SU-DHL-6 (cell line): ENCODE results near the gene ARFGAP3.

ENCODE experiments used
- H2AFZ ChIP-seq: fragments of 200-600 bp; sonication (generic); 2 replicates; pipeline ENCODE4 v1.6.1; 2014; ENCODE audit warnings: low read depth, mild to moderate bottlenecking, moderate library complexity, mixed read lengths, antibody characterized with exemption, low read length; ENCODE audit not compliant: severe bottlenecking
- H3F3A ChIP-seq: fragments of 200-600 bp; shearing (Covaris generic); 2 replicates; pipeline ENCODE4 v1.6.0; 2016; ENCODE audit warnings: antibody characterized with exemption, mild to moderate bottlenecking; ENCODE audit not compliant: insufficient read depth
- H3K27ac ChIP-seq: fragments of 200-600 bp; sonication (generic); 2 replicates; pipeline ENCODE4 v1.5.1; 2016; ENCODE audit warnings: low read depth, mild to moderate bottlenecking, low read length, moderate library complexity, mixed read lengths
- H3K27me3 ChIP-seq: fragments of 200-600 bp; sonication (generic), shearing (Covaris generic); 2 replicates; pipeline ENCODE4 v1.6.0; 2014; ENCODE audit warnings: mild to moderate bottlenecking, low read length
- H3K36me3 ChIP-seq: fragments of 200-600 bp; sonication (generic); 2 replicates; pipeline ENCODE4 v1.6.1; 2014; ENCODE audit warnings: mild to moderate bottlenecking, low read length, mixed read lengths
- H3K4me2 ChIP-seq: fragments of 300-600, 200-600 bp; shearing (Covaris generic), sonication (generic); 2 replicates; pipeline ENCODE4 v1.6.0; 2014; ENCODE audit warnings: low read length, low read depth, mild to moderate bottlenecking; ENCODE audit not compliant: poor library complexity, severe bottlenecking
- H3K4me3 ChIP-seq: fragments of 200-600 bp; sonication (generic); 2 replicates; pipeline ENCODE4 v1.5.1; 2014; ENCODE audit warnings: antibody characterized with exemption, low read length, mild to moderate bottlenecking, mixed read lengths; ENCODE audit not compliant: insufficient read depth, poor library complexity, severe bottlenecking
- H3K79me2 ChIP-seq: fragments of 200-600 bp; sonication (generic); 2 replicates; pipeline ENCODE4 v1.6.1; 2014; ENCODE audit warnings: mild to moderate bottlenecking, low read length, moderate library complexity; ENCODE audit not compliant: insufficient read depth
- H3K9ac ChIP-seq: fragments of 200-600 bp; sonication (generic); 2 replicates; pipeline ENCODE4 v1.7.0; 2014; ENCODE audit warnings: mild to moderate bottlenecking, low read length
- H3K9me2 ChIP-seq: fragments of 200-600 bp; sonication (generic); replicated peaks from 2 replicates; pipeline ENCODE4 v1.6.1; 2014; ENCODE audit warnings: low read length; ENCODE audit not compliant: insufficient read depth
- H3K9me3 ChIP-seq: fragments of 200-600 bp; sonication (generic); 2 replicates; pipeline ENCODE4 v1.6.1; 2014; ENCODE audit warnings: low read length, mixed read lengths; ENCODE audit not compliant: insufficient read depth
- H4K20me1 ChIP-seq: fragments of 200-600 bp; sonication (generic); 2 replicates; pipeline ENCODE4 v1.6.1; 2014; ENCODE audit warnings: low read depth, mild to moderate bottlenecking, antibody characterized with exemption, low read length, moderate library complexity, mixed read lengths
- EZH2phosphoT487 ChIP-seq: fragments of 200-600 bp; sonication (generic), shearing (Covaris generic); conservative IDR thresholded peaks from 2 replicates; pipeline ENCODE4 v1.6.1; 2018; ENCODE audit warnings: mild to moderate bottlenecking, antibody characterized with exemption, low read length, moderate library complexity, mixed read lengths
- TF ChIP-seq, protein P1 (sequence below): fragments of 200-600 bp; sonication (generic); IDR thresholded peaks from one replicate; pipeline ENCODE4 v1.5.1; 2017; ENCODE audit warnings: antibody characterized with exemption, mild to moderate bottlenecking, low read length, moderate library complexity; ENCODE audit not compliant: insufficient read depth, poor library complexity, severe bottlenecking

Gene ARFGAP3

DNA sequence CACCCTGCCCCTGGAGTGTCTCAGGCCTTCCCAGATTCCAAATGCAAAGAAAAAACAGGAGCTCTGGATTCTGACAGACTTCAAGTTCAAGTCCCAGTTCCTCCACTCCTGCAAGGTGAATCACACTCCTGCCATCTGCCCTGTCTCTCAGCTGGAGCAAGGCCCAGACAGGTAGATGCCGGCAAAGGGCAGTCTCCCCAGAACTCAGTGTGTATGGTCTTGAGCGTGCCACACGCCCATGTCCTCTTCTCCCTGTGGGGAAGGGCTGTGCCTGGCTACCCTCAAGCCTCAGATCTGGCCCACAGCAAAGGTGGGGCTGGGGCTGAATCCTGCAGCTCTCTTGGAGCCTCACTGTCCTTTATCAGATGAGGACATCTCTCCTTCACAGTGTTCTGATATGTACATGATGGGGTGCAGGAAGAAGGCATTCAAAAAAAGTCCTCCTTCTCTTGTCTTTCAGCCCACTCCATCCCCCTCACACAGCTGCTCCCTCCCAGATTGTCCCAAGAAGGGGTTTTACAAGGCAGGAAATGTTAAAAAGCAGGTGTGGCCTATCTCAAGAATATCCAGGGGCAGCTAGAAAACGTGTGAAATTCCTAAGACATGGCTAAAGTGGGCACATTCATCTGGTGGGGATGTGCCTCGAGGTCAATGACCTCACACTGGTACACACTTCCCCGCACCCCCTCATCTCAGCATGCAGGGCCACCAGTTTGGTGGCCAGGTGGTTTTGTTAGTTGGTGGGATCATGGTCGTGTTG lies 27.7 kb upstream of the ARFGAP3 start:
- Histone ChIP-seq H3K27ac (no peak overlapping the region), H3K36me3 (no peaks in the 10 kb centered on the region), H3K9me3 (no peaks in the 10 kb centered on the region), H3K27me3 (no peaks in the 10 kb centered on the region), H3K4me3 (no peak overlapping the region), H3K4me2 (no peak overlapping the region), H3K79me2 (no peaks in the 10 kb centered on the region), H3F3A (no peaks in the 10 kb centered on the region), H4K20me1 (no peaks in the 10 kb centered on the region), H3K9ac (no peak overlapping the region), H2AFZ (no peak overlapping the region), H3K9me2 (no peaks in the 10 kb centered on the region)
- TF ChIP-seq, protein P1, sequence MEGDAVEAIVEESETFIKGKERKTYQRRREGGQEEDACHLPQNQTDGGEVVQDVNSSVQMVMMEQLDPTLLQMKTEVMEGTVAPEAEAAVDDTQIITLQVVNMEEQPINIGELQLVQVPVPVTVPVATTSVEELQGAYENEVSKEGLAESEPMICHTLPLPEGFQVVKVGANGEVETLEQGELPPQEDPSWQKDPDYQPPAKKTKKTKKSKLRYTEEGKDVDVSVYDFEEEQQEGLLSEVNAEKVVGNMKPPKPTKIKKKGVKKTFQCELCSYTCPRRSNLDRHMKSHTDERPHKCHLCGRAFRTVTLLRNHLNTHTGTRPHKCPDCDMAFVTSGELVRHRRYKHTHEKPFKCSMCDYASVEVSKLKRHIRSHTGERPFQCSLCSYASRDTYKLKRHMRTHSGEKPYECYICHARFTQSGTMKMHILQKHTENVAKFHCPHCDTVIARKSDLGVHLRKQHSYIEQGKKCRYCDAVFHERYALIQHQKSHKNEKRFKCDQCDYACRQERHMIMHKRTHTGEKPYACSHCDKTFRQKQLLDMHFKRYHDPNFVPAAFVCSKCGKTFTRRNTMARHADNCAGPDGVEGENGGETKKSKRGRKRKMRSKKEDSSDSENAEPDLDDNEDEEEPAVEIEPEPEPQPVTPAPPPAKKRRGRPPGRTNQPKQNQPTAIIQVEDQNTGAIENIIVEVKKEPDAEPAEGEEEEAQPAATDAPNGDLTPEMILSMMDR: no peak
- no peak for TF ChIP-seq EZH2phosphoT487

DNA sequence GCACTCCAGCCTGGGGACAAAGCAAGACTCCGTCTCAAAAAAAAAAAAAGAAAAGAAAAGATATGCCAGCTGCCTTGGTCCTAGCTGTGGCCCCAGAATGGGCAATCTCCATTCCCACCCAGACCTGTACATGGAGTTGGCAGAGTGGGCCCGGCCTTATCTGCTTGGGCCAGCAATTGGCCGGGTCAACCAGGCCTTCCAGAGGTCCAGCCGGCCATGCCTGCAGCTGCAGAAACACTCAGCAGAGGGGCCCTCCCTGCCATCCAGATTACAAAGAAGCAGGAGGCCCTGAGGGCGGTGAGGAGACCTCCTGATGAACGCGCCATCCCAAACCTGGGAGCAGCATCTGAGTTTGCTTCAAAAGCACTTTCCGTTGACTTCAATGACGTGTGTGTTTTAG lies 26.9 kb upstream of the ARFGAP3 start:
- Histone ChIP-seq H3K9me2 (no peaks in the 10 kb centered on the region), H3F3A (no peaks in the 10 kb centered on the region), H2AFZ (no peak overlapping the region), H3K4me2 (no peak overlapping the region), H3K4me3 (no peak overlapping the region), H3K27me3 (no peaks in the 10 kb centered on the region), H3K9ac (no peak overlapping the region), H4K20me1 (no peaks in the 10 kb centered on the region), H3K36me3 (no peaks in the 10 kb centered on the region), H3K79me2 (no peaks in the 10 kb centered on the region), H3K9me3 (no peaks in the 10 kb centered on the region), H3K27ac (no peak overlapping the region)
- TF ChIP-seq EZH2phosphoT487: no peak
- TF ChIP-seq, protein P1: no peak

DNA sequence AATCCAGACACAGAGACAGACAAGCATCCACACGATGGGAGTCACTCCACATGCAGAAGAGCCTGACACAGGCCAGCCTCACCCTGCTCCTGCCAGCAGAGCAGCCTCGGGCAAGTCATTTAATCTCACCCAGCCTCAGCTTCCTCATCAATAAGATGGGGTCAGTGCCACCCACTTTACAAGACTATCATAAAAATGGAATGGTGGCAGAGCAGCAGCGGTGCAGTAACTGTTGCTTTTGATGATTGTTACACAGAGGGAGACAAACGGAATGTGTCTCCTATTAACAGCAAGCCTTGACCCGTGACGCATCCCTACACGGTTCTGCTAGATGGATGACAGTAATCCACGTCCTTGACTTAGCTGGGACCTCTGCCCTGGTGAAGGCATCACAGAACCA lies 26.0 kb upstream of the ARFGAP3 start:
- no peak overlapping the region for H3K27ac ChIP-seq
- no peak overlapping the region for H3K4me3 ChIP-seq
- TF ChIP-seq EZH2phosphoT487: no peak
- TF ChIP-seq, protein P1: no peak
- H2AFZ ChIP-seq: no peak overlapping the region
- H3K79me2 ChIP-seq: no peaks in the 10 kb centered on the region
- H3K9me3 ChIP-seq: no peaks in the 10 kb centered on the region
- no peaks in the 10 kb centered on the region for H3K27me3 ChIP-seq
- H3K36me3 ChIP-seq: no peaks in the 10 kb centered on the region
- H3K4me2 ChIP-seq: no peak overlapping the region
- no peaks in the 10 kb centered on the region for H3F3A ChIP-seq
- no peaks in the 10 kb centered on the region for H4K20me1 ChIP-seq
- H3K9me2 ChIP-seq: no peaks in the 10 kb centered on the region
- no peak overlapping the region for H3K9ac ChIP-seq
